ENCODE results near the gene CD55.

Gene CD55

GRCh38 chr1:207363871-207364270, 42.4 kb downstream of the CD55 start:
- Histone ChIP-seq H4K20me1 (ENCODE audit: control insufficient read depth, insufficient read depth, low read depth, low read length) (no peaks in the 10 kb centered on the region), H3K79me2 (ENCODE audit: control insufficient read depth, low read length) (no peaks in the 10 kb centered on the region), H3K27me3 (ENCODE audit: control insufficient read depth, low read length) (no peaks in the 10 kb centered on the region), H3K9me3 (ENCODE audit: control insufficient read depth, insufficient read depth, low read length) (no peaks in the 10 kb centered on the region), H3K36me3 (ENCODE audit: control insufficient read depth, low read length) (peaks cover 22% of the 10 kb centered on the region), H3K27ac (ENCODE audit: low read depth, low read length) (no peak overlapping the region), H3K4me1 (ENCODE audit: control insufficient read depth, low read length) (no peaks in the 10 kb centered on the region), H3K4me2 (ENCODE audit: low read length) (no peak overlapping the region), H3F3A (ENCODE audit: control insufficient read depth, insufficient read depth) (no peaks in the 10 kb centered on the region), H3K4me3 (ENCODE audit: low read length) (no peak overlapping the region), H3K9me2 (replicated peaks; ENCODE audit: control insufficient read depth, low read length) (no peaks in the 10 kb centered on the region)
- TF ChIP-seq CTCF (IDR thresholded peaks at IDR 0.05; ENCODE audit: low read depth, low read length, poor library complexity, severe bottlenecking) = no peak
- TF ChIP-seq EZH2phosphoT487 (IDR thresholded peaks at IDR 0.05; ENCODE audit: borderline replicate concordance, low read length) = no peak

- Histone ChIP-seq H3K27ac (ENCODE audit: low read depth, low read length) (no peak overlapping the region), H3K36me3 (ENCODE audit: control insufficient read depth, low read length) (peaks cover 21% of the 10 kb centered on the region), H3K4me2 (ENCODE audit: low read length) (no peak overlapping the region), H3F3A (ENCODE audit: control insufficient read depth, insufficient read depth) (no peaks in the 10 kb centered on the region), H3K9me3 (ENCODE audit: control insufficient read depth, insufficient read depth, low read length) (no peaks in the 10 kb centered on the region), H3K27me3 (ENCODE audit: control insufficient read depth, low read length) (no peaks in the 10 kb centered on the region), H3K4me3 (ENCODE audit: low read length) (no peak overlapping the region), H4K20me1 (ENCODE audit: control insufficient read depth, insufficient read depth, low read depth, low read length) (no peaks in the 10 kb centered on the region), H3K4me1 (ENCODE audit: control insufficient read depth, low read length) (no peaks in the 10 kb centered on the region), H3K9me2 (replicated peaks; ENCODE audit: control insufficient read depth, low read length) (no peaks in the 10 kb centered on the region), H3K79me2 (ENCODE audit: control insufficient read depth, low read length) (no peaks in the 10 kb centered on the region)
- TF ChIP-seq CTCF (IDR thresholded peaks at IDR 0.05; ENCODE audit: low read depth, low read length, poor library complexity, severe bottlenecking) = no peak
- no peak for TF ChIP-seq EZH2phosphoT487 (IDR thresholded peaks at IDR 0.05; ENCODE audit: borderline replicate concordance, low read length)
Measured at GRCh38 chr1:207364614-207365013, 43.1 kb downstream of the CD55 start.

- Histone ChIP-seq H3K4me3 (ENCODE audit: low read length) (no peak overlapping the region), H3K4me1 (ENCODE audit: control insufficient read depth, low read length) (no peaks in the 10 kb centered on the region), H4K20me1 (ENCODE audit: control insufficient read depth, insufficient read depth, low read depth, low read length) (no peaks in the 10 kb centered on the region), H3K9me3 (ENCODE audit: control insufficient read depth, insufficient read depth, low read length) (no peaks in the 10 kb centered on the region), H3K9me2 (replicated peaks; ENCODE audit: control insufficient read depth, low read length) (no peaks in the 10 kb centered on the region), H3K4me2 (ENCODE audit: low read length) (no peak overlapping the region), H3K79me2 (ENCODE audit: control insufficient read depth, low read length) (no peaks in the 10 kb centered on the region), H3F3A (ENCODE audit: control insufficient read depth, insufficient read depth) (no peaks in the 10 kb centered on the region), H3K27me3 (ENCODE audit: control insufficient read depth, low read length) (no peaks in the 10 kb centered on the region), H3K27ac (ENCODE audit: low read depth, low read length) (no peak overlapping the region), H3K36me3 (ENCODE audit: control insufficient read depth, low read length) (peaks cover 17% of the 10 kb centered on the region)
- TF ChIP-seq EZH2phosphoT487 (IDR thresholded peaks at IDR 0.05; ENCODE audit: borderline replicate concordance, low read length) (no peak), CTCF (IDR thresholded peaks at IDR 0.05; ENCODE audit: low read depth, low read length, poor library complexity, severe bottlenecking) (no peak)
Measured at GRCh38 chr1:207365063-207365462, 43.6 kb downstream of the CD55 start.

GRCh38 chr1:207366022-207366421, 44.5 kb downstream of the CD55 start:
- Histone ChIP-seq H4K20me1 (ENCODE audit: control insufficient read depth, insufficient read depth, low read depth, low read length) (no peaks in the 10 kb centered on the region), H3K9me3 (ENCODE audit: control insufficient read depth, insufficient read depth, low read length) (no peaks in the 10 kb centered on the region), H3K36me3 (ENCODE audit: control insufficient read depth, low read length) (peaks cover 14% of the 10 kb centered on the region), H3K27me3 (ENCODE audit: control insufficient read depth, low read length) (no peaks in the 10 kb centered on the region), H3K4me1 (ENCODE audit: control insufficient read depth, low read length) (no peaks in the 10 kb centered on the region), H3K27ac (ENCODE audit: low read depth, low read length) (no peak overlapping the region), H3K9me2 (replicated peaks; ENCODE audit: control insufficient read depth, low read length) (no peaks in the 10 kb centered on the region), H3K4me3 (ENCODE audit: low read length) (no peak overlapping the region), H3K4me2 (ENCODE audit: low read length) (no peak overlapping the region), H3K79me2 (ENCODE audit: control insufficient read depth, low read length) (no peaks in the 10 kb centered on the region), H3F3A (ENCODE audit: control insufficient read depth, insufficient read depth) (no peaks in the 10 kb centered on the region)
- no peak for TF ChIP-seq CTCF (IDR thresholded peaks at IDR 0.05; ENCODE audit: low read depth, low read length, poor library complexity, severe bottlenecking)
- no peak for TF ChIP-seq EZH2phosphoT487 (IDR thresholded peaks at IDR 0.05; ENCODE audit: borderline replicate concordance, low read length)
